ENCODE results near the gene ZBTB18. TPM values are rescaled to one million over a fixed set of nuclear protein-coding genes. Genes with fewer than 3 reads are reported as not detected.

The ZBTB18 gene
- polyA plus RNA-seq, 2 of the 4 experiments (the other 2 are of a cell fraction): 9.7 to 9.9 TPM

GRCh38 chr1:244021427-244021826, 29.7 kb upstream of the ZBTB18 start:
- FAIRE-seq (no peak), DNase-seq (ENCODE audit: low read depth in 1 of 2, low spot score in 1 of 2) (no peak), ATAC-seq (no peak)
- H3K4me2 ChIP-seq: no peak overlapping the region
- H3K4me1 ChIP-seq: no peaks in the 10 kb centered on the region
- WGBS (ENCODE audit: missing lambda C conversion rate): 88% methylated on average over 1 of the region's 1 CpG
- POLR2A ChIA-PET: no interaction called here
- no peak overlapping the region for H3K4me3 ChIP-seq
- no peak overlapping the region for H3K27ac ChIP-seq
- CTCF ChIA-PET: no interaction called here
- no peaks in the 10 kb centered on the region for H3K9me3 ChIP-seq
- TF ChIP-seq MAZ (IDR thresholded peaks at IDR 0.05; ENCODE audit: borderline replicate concordance, low read depth, low read length) (no peak), RARB (CRISPR knock-in tag; IDR thresholded peaks at IDR 0.05) (no peak), TFCP2L1 (CRISPR knock-in tag; IDR thresholded peaks at IDR 0.05) (no peak), PHF8 (IDR thresholded peaks at IDR 0.05; ENCODE audit: borderline replicate concordance, low read depth) (no peak)
- TF ChIP-seq, protein P1, sequence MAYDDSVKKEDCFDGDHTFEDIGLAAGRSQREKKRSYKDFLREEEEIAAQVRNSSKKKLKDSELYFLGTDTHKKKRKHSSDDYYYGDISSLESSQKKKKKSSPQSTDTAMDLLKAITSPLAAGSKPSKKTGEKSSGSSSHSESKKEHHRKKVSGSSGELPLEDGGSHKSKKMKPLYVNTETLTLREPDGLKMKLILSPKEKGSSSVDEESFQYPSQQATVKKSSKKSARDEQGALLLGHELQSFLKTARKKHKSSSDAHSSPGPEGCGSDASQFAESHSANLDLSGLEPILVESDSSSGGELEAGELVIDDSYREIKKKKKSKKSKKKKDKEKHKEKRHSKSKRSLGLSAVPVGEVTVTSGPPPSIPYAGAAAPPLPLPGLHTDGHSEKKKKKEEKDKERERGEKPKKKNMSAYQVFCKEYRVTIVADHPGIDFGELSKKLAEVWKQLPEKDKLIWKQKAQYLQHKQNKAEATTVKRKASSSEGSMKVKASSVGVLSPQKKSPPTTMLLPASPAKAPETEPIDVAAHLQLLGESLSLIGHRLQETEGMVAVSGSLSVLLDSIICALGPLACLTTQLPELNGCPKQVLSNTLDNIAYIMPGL (CRISPR knock-in tag; IDR thresholded peaks at IDR 0.05; ENCODE audit: borderline replicate concordance): no peak
- TF ChIP-seq, protein P2, sequence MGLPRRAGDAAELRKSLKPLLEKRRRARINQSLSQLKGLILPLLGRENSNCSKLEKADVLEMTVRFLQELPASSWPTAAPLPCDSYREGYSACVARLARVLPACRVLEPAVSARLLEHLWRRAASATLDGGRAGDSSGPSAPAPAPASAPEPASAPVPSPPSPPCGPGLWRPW (IDR thresholded peaks at IDR 0.05): no peak

GRCh38 chr1:244022311-244022710, 28.8 kb upstream of the ZBTB18 start:
- whole genome bisulfite sequencing (ENCODE audit: missing lambda C conversion rate): 94% methylated on average over 2 of the region's 2 CpGs
- DNase-seq (ENCODE audit: low read depth in 1 of 2, low spot score in 1 of 2): no peak
- no peak for FAIRE-seq
- Histone ChIP-seq H3K27ac (no peak overlapping the region), H3K4me3 (no peak overlapping the region), H3K9me3 (no peaks in the 10 kb centered on the region), H3K4me1 (no peaks in the 10 kb centered on the region), H3K4me2 (no peak overlapping the region)
- TF ChIP-seq MAZ (IDR thresholded peaks at IDR 0.05; ENCODE audit: borderline replicate concordance, low read depth, low read length) (no peak), CEBPB (IDR thresholded peaks at IDR 0.05) (peak in 1 of 2 experiments; percentile 51; a peak in 2 of 4 replicates)
- ChIA-PET POLR2A (no interaction called here), CTCF (no interaction called here)
- no peak for ATAC-seq

DNA sequence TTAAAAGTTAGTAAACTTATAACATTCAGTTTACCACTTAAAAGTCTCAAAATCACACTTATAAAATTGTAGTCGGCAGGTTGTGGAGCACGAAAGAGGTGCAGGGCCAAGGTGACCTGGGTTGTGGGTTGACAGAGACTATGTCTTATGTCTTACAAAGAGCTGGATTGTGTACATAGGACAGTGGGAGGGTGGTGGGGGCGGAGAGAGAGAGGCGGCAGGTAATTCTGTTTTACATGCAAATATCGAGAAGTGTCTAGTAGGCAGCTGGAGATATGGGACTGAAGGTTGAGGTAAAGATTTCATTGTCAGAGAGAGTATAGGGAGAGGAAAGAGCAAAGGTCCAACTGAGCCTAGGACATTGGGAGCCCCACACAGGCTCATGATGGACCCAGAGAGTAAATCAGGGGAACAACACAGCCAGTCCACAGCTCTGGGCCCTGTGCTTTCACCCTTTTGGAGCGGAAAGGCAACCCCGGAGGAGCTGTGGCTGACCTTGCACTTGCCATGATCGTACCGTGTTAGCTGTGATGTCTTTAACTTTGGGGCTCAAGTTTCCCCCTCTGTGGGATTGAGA, 28.1 kb upstream of the ZBTB18 start:
- H3K4me1 ChIP-seq: no peaks in the 10 kb centered on the region
- no peak overlapping the region for H3K4me3 ChIP-seq
- H3K4me2 ChIP-seq: no peak overlapping the region
- ChIA-PET CTCF (no interaction called here), POLR2A (no interaction called here)
- DNase-seq (ENCODE audit: low read depth in 1 of 2, low spot score in 1 of 2) (no peak), FAIRE-seq (no peak), ATAC-seq (no peak)
- no peaks in the 10 kb centered on the region for H3K9me3 ChIP-seq
- H3K27ac ChIP-seq: no peak overlapping the region
- 91% methylated on average over 9 of the region's 9 CpGs for WGBS (ENCODE audit: missing lambda C conversion rate)
- TF ChIP-seq TFCP2L1 (CRISPR knock-in tag; IDR thresholded peaks at IDR 0.05) (no peak), CTCF (IDR thresholded peaks at IDR 0.05) (no peak), POLR2AphosphoS2 (conservative IDR thresholded peaks at IDR 0.05; ENCODE audit: low read length) (no peak), HOXB13 (CRISPR knock-in tag; IDR thresholded peaks at IDR 0.05; ENCODE audit: low read depth) (no peak), NFE2L2 (conservative IDR thresholded peaks at IDR 0.05; ENCODE audit: low read length) (no peak), NR3C1 (IDR thresholded peaks at IDR 0.05) (no peak), JUN (IDR thresholded peaks at IDR 0.05) (no peak), ELK1 (IDR thresholded peaks at IDR 0.05; ENCODE audit: low read depth, low read length) (no peak), CHD2 (IDR thresholded peaks at IDR 0.05; ENCODE audit: low read length, partially characterized antibody) (no peak), SMC3 (IDR thresholded peaks at IDR 0.05) (no peak)
- TF ChIP-seq, protein P1 (CRISPR knock-in tag; IDR thresholded peaks at IDR 0.05; ENCODE audit: borderline replicate concordance): no peak
